DMS79 treated with DMSO at 0.1 percent for 48 hours (cell line): ENCODE measurements around the gene AKAP6.

Experiments
- DNase-seq: peaks from one replicate; lab custom pipeline; 2025; lab: John Stamatoyannopoulos, UW

Gene AKAP6

GRCh38 chr14:32675433-32675832 is 346.3 kb downstream of the AKAP6 start:
- no peak for DNase-seq

DNA sequence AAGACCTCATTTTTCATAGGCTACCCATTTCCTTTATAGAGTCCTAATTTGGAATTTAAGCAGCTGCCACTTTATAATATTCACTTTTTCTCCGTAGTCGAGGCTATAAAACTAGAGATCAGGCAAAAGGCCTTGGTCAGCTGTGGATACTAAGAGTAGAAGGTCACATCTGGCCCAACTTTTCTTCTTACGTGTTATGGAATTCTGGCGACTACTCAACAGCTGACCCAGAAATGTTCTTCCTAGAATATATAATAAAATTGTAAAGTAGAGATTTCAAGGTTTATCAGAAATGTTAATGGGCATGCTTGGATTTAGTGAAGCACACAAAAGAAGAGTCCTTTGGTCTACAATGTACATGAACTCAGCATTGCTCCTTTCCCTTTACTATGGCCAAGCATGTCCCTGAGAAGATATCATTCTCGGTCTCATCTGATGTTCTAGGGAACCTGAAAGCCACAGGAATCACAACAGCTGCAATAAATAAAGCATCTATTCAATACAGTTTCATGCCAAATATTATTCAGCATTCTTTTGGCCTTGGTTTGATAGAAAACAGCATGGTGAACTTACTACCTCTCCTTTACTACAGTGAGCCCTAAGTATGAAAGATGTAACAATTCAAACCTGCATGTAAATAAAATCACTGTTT is 348.2 kb downstream of the AKAP6 start:
- DNase-seq: no peak

DNA sequence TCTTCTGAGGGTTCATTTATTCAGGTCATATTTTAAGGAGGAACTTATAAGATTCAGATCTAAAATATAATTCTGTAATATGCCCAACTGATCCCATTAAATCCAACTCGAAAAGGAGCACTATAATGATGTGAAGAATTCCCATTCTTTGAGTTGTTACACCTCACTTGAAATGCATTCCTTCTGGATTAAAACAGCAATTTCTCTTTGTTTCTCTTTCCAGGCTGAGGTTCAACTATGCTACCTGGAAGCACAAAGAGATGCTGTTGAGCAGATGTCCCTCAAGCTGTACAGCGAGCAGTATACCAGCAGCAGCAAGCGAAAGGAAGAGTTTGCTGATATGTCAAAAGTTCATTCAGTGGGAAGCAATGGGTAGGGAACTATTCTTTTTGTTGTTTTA is 349.0 kb downstream of the AKAP6 start:
- no peak for DNase-seq

DNA sequence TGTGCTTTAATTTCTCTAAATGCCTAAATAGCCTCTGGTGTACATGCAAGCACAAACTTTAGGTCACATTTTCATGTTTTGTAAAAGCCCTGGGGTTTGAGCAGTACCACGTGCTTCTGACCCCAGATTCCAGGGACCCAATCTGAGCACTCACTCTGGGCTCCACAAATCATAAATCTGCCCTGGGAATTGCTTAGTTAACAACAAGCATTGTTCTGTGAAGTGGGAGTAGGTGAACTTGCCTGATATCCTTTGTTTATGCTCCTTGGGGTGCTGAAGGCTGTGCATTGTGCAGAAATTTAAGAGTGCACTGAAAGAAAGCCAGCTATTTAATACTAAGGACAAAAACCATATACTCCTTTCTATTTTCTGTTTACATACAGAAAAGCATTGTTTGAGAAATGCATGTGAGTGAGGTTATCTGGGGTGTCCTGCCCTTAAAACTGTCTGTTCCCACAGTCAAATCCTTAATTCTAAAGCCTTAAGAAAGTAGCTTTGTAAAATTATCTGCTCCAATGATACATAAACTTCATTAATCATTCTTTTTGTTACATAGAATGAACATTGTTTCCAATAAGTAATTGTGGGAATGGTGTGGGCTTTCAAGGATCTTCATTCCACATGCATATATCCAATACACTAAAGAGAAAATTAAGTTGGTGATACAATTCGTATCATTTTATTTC is 351.0 kb downstream of the AKAP6 start:
- DNase-seq: no peak

GRCh38 chr14:32681598-32681997 is 352.5 kb downstream of the AKAP6 start:
- no peak for DNase-seq

DNA sequence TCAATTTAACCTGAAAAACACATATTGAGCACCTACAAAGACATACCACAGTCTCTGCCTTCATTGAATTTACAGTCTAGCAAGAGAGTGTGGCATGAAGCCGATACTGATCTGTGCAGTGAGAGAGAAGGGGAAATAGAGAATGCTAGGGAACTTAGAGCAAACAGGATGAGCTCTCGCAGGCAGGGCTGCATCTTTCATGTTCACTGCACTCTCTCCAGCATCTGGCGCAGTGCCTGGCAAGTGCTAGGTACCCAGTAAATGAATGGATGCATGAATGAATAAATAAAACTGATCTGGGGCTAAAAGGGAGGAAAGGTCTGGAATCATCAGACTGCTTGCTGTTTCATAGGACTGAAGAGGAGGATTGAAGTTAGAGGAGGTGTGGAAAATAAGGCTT is 353.1 kb downstream of the AKAP6 start:
- DNase-seq: peak; percentile 91

GRCh38 chr14:32683679-32684078 is 354.6 kb downstream of the AKAP6 start:
- DNase-seq: no peak

DNA sequence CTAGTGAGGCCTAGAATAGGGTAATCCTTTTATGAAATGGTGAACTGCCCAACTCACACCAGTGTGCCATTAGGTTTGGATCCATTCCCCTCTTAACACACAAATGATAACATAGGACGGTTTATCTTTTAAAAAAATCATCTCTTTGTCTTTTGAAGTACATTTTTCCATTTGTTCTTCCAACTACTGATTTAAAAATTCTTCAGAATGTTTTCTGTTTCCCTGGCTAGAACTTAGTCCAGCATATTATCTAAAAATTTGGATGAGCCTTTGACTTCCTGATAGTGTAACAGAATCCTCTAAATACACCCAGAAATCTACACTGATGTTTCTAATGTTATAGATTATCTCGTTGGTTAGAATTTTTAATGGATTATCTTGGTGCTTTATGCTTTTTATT is 359.8 kb downstream of the AKAP6 start:
- no peak for DNase-seq

- DNase-seq: peak; percentile 71
These were observed 363.3 kb downstream of the AKAP6 start for GRCh38 chr14:32692441-32692840.

GRCh38 chr14:32693114-32693513 is 364.0 kb downstream of the AKAP6 start:
- DNase-seq: peak; percentile 100

DNA sequence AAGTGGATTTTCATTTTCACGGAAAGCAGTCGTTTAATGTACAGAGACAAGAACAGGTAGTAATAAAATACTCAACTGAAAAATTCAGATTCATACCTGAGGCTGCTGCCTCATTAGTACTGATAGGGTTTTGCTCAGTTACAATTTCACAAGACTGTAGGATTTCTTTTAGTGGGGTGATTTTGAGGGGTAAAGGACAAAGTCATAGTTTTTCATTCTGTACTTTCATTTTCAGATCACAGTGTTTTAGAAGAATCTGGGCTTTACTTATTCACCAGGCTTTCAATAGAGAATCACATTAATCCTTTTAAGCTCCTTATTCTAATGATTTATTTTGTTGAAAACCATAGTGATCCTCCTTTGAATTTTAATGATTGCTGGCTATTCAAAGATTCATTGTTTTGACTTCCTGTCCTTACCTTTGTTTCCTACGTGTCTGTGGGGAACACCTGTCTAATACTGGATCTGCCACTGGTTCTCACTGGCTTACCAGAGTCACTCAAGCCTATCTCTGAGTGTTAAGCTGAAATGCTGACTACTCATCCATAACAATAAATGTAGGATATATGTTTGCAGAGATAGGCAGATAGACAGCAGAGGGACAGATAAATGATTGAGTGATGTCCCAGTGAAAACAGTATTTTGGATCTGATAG is 365.8 kb downstream of the AKAP6 start:
- peak; percentile 76 for DNase-seq

DNA sequence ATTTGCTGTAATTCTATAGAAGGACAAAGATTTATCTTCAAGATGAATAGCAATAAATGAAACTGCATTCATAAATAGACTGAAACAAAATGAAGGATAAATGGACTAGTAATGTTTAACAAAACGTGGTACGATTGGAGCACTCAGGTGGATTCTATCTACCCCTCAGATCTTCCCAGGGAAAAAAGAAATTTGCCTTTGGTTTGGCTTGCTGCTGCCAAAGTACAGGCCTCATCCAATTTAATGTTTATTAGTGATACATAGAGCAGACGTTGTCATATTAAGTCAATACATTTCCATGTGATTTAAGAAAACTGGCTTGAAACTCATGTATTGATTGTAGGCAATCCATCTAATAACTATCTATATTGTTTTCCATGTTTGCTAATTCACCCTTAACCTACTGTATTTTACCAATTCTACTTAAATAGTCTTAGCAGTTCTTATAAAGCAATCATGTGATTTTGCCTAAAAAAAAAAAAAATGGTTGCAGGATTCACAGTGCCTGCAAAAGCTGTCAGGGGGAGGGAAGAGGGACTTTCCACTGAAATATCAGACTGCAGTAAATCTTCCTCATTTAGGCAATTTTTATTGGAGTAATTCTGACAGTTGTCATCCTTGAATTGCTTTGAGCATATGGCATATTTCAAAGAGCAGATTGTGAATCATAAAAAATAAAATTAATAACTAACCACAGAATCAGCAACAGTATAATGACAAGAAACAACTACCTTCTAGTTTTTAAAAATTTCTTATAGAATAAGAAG is 367.4 kb downstream of the AKAP6 start:
- no peak for DNase-seq

DNA sequence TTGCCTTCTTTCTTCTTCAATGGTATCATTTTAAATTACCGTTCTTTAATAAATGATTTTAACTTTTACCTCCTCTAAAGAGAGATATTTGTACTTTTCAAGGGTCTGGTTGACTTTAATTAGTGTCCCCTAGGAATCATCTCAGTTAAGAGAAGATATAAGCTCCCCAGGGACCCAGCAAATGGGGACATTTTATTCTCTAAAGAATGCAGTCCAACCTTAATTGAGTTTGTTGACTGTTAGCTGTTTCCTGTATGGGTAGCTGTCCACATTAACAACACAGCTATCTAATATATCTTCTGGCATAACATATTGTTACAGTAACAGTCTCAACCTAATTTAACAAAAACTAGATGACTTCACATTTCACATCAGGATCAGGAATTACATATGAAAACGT is 368.0 kb downstream of the AKAP6 start:
- DNase-seq: no peak

- no peak for DNase-seq
These were observed 368.6 kb downstream of the AKAP6 start for GRCh38 chr14:32697704-32698103.

GRCh38 chr14:32698831-32699230 is 369.7 kb downstream of the AKAP6 start:
- no peak for DNase-seq

DNA sequence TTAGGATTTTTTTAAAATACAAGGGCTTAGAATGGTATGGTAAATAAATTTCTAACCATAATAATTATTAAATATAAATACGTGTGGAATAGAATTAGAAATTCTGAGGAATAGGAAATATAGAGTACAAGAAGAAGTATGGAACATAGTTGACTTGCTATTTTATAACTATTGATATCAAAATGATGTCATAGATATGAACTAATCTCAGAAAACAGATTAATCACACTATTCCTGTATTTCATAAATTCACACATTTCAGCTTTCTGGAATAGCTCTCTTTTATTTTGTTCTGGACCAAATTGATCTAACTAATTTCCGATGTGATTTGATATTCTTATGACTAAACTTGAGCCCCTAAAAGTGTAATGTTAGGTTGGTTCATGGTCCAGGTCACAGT is 372.4 kb downstream of the AKAP6 start:
- DNase-seq: no peak

GRCh38 chr14:32702088-32702487 is 373.0 kb downstream of the AKAP6 start:
- no peak for DNase-seq

DNA sequence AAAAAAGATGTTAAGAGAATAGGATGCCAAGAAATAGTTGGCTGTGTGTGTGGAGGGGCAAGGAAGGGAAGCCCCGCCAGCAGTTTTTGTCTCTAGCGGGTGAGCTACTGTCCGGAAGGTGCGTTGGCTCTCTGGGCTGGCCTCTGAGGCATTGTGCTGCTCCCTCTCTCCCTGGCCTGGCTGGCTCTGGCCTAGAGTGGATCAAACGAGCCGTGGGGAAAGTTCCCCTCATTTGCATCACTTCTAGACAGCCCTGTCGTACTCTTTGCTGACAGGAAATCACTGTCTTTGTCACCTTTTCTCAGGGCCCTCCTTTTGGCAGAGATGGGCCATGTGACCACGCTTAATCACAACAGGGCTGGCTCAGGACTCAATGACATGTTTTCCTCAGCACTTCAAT is 373.5 kb downstream of the AKAP6 start:
- no peak for DNase-seq

GRCh38 chr14:32703183-32703621 is 374.1 kb downstream of the AKAP6 start:
- DNase-seq: no peak

DNA sequence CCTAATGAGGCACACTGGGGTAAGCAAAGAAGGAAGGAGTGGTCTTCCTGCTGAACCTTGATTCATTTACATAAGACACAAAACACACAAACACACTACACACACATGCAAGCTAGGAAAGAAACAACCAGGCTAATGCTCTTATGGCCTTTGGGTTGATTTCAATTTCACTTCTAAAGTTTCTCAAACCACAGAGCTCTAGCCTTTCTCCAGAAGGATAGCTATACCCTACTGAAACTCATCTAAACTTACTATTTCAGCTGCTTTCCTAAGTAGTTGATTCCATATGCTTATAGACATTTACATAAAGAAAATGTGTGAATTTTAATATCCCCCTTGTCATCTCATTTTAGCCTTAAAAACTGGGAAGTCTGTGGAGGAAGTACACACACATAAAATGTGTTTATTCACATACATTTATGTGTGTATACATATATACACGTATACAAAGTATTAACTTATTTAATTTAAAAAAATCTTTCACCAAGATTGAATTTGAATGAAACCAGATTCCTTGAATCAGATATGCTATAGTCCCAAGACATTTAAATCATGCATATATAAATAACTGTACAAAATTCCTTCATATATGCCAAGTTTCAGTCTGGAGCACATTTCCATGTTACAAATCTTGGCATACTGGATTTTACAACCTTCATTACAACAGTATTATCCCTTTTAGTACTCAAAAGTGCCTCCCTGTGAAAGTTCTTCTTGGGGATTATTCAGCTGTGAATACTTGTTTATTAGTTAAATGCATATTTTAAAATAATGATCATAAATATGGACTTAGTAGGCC is 377.8 kb downstream of the AKAP6 start:
- DNase-seq: no peak

- no peak for DNase-seq
These were observed 378.8 kb downstream of the AKAP6 start for GRCh38 chr14:32707742-32708500.
